ENCODE data around the gene RELT.
A peak's percentile ranks its signal among the peaks of the same experiment; 100 is the strongest.

Gene RELT, protein sequence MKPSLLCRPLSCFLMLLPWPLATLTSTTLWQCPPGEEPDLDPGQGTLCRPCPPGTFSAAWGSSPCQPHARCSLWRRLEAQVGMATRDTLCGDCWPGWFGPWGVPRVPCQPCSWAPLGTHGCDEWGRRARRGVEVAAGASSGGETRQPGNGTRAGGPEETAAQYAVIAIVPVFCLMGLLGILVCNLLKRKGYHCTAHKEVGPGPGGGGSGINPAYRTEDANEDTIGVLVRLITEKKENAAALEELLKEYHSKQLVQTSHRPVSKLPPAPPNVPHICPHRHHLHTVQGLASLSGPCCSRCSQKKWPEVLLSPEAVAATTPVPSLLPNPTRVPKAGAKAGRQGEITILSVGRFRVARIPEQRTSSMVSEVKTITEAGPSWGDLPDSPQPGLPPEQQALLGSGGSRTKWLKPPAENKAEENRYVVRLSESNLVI

DNA sequence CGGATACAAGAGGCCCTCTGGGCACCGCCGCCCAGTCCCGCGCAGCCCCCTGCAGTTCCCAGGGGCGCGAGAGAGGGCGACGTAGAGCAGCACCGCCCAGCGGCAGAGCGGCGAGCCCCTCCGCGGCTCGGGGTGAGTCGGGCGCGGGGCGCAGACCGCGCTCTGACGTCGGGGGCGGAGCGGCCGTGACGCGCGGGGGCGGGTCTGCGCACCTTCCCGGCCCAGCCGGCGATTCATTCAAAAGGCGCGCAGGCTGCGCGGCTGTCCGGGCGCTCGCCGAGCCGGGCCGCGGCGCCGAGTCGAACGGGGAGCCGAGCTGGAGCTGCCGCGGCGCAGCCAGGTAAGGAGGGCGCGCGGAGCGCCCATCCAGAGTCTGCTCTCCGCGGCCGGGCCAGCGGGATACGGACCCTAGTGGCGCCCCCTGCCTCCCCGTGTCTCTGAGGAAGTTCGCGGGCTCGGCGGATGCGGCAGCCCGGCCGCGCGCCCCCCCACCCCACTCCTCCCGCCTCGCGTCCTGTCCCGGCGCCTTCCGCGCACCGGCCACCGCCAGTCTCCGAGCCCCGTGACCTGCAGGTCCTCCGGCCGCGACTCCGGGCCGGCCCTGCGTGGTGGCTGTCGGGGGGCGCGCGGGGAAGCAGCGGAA lies at the start of gene RELT:
TSS of gene RELT (plus strand) at position 240 of the 643 bp plus-strand sequence. CDS start 12,738 bp downstream, outside the sequence.
- peak; percentile 54 for DNase-seq

DNA sequence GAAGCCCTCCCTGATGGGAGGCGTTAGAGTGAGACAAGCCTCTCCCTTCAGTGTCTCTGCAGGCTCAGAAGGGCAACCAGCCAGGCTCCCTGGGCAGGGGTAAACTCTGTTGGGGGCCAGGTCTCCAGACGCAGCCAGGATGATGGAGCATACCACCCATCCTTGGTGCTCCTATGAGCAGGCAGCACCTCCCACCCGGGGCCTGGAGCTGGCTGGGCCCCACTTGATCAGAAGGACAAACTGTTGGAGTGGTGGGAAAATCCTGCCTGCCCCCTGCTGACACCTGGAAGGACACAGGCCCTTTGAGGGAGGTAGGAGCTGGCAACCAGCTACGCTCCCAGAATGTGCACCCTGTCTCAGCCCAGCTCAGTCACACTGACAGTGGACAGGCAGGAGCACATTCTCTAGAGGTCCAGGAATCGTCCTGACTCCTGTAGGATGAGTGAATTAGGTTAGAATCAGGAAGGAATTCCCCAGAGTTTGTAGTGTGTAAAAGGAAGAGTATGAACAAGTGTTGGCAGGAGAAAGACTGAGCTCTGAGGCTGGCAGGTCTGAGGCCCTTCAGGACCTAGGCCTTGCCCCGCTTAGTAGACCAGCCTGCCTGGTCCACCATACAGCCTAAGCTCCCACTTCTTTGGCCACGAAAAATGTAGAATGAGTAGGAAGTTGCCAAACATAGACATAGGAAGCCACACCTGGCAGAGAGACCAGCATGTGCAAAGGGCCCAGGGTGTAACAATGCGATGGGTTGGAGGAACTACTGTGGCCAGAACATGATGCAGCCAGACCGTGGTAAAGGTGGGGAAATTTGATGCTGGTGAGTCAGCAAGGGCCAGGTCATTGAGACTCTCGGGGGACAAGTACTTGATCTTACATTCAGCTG lies 49.0 kb upstream of the RELT start:
- DNase-seq, result no peak

DNA sequence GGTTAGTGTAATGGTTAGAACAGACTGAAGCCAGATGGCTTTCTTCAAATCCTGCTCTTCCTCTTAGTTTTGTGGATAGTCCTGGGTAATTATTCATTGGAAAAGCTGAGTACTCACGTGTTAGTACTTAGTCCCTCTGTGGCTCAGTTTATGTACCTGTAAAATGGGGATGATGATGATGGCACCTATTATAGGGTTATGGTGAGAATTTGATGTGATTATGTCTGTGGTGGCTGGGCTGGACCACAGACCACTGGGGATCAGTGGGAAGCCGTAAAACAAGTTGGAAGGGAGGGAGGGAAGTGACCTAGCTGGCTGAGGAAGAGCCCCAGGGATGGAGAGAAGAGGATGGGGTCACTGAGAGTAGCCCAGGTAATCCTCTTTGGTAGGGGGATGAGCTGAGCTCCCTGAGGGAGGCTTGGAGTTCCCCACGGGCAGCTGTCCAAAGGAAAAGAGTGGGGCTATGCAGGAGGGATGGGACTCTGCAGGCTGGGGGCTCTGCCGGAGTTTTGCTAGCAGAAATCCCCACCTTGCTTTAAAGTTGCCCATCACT lies 48.3 kb upstream of the RELT start:
- DNase-seq, result no peak

DNA sequence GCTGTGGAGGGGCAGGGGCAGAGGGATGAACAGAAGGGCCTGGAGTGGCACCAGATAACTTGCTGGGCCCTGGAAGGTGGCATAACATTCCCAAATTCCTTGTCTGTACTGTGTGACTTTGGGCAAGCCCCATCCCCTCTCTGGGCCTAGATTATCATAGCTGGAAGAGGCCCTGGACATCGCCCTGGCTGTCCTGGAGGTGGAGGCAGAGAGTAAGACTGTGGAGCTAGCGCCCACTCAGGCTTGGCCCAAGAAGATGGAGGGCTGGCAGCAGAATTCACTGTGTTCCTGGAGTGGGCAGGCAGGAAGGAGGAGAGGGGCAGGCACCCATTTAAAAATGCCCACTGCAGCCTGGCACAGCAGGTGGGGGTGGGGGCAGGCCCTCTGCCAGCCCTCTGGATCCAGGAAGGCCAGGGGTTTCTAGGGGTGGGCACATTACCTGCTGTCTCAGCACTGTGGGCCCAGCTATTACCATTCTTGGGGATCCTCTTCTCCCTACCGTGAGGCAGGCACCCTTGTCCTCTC lies 45.6 kb upstream of the RELT start:
- DNase-seq, result no peak

DNA sequence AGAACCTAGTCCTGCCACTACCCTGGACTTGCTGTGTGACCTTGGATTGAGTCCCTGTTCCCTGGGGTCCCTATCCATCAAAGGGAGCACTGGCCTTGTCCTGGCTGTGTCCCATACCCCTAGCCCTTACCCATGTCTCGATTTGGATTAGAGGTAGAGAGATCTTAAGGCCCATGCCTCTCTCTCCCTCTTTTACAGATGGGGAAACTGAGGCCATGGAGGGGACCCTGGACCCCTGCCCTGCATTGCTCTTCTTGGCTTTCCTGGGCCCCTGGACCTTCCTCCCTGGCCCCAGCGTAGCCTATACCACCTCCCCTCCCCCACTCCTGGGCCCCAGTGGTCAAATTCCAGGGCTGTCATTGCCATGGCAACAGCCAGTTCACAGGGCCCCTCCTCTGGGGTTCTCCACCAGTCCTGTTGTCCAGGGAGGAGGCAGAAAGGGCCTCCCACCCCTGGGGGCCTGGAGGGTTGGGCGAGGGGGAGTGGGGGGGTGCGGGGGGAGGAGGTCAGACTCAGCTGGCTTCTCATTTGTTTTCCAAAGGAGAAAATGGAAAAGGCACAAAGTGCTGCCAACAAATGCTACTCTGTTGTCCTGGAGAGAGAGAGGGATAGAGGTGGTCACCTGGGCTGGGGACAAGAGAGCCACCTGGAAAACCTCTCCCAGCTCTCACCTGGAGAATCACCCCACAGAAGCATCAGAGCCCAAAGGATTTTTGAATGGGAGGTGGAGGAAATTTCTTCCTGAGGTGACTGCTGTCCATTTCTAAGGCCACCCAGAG lies 44.9 kb upstream of the RELT start:
- DNase-seq, result no peak

DNA sequence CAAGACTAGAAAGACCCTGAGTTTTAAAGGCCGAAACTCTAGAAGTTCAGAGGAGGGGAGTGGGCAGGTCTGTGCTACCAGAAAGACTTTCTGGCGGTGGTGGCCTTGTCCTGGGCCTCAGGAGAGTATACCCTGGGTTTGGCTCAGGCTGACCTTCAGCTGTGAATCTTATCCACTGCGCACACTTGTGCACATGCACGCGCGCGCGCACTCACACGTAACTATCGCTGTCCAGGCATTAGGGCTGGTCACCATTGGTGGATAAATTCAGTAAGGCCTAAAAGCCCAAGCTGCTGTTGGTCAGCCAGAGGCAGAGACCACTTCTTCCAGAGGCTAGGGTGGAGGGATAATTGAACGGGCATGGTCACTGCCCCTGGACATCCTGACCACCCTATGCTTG lies 43.0 kb upstream of the RELT start:
- no peak for DNase-seq

DNA sequence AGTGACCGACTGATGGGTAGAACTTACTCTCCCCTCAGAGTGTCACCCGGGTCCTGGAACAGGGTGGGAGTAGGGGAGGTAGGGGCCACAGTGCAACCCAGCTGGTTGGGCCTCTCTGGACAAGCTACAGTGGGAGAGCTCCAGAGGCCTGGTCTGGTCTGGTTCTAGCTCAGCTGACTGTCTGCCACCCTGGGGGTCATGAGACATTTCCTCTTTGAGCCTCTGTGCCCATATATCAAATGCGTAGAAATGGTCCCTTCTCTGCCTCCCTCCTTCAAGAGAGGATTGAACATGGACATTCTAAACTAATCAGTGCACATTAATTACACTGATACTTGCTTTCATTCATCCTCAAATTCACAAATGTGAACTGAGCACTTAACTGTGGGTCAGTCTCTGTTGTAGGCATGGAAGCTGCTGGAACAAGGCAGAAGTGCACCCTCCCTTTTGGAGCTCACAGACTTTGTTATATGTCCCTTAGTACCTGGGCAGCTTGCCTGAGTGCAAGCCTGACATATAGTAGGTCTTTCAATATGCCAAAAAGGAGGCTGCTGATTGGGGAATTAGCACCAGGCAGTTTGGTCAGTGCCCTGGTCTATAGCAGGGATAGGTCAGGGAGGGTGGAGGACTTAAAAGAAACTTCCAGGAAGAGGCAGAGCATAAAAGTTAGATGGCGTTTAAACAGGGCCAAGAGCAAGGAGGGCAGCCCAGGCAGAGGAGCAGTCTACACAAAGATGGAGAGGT lies 42.4 kb upstream of the RELT start:
- no peak for DNase-seq

DNA sequence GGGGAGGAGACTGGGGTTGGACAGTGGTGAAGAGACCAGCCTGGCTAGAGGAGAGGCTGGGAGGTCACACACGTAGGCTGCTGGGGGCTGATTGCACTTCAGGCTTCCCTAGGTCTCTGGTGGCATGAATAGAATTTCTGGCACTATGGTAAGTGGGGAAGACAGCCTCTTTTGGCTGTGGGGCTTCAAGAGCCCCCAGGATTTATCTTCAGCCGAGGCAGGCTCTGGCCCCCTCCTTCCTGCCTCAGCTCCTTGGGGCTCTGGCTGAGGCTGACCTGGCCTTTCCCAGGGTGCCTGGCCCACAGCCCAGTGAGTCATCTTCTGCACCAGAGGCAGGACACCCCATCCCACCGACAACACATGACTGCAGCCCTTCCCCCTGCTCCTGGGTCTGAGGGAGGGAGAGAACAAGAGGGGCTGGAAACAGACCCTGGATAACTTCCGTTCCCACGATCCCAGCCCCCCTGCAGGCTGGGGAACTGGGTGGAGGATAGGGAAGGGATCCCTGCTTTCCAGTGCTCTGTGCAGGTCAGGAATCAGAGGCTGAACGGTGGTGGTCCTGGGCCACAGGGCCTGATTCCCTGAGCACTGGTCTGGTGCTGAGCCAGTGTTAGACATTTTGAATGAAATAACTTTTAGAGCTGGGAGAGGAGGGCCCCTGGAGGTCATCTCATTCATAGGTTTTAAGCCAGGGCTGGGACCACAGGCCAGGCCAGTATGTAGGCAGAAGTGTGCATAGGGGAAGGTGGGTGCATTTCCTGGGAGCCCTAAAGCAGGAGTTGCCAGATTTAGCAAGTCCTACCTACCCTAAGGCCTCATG lies 41.6 kb upstream of the RELT start:
- DNase-seq, result no peak

DNA sequence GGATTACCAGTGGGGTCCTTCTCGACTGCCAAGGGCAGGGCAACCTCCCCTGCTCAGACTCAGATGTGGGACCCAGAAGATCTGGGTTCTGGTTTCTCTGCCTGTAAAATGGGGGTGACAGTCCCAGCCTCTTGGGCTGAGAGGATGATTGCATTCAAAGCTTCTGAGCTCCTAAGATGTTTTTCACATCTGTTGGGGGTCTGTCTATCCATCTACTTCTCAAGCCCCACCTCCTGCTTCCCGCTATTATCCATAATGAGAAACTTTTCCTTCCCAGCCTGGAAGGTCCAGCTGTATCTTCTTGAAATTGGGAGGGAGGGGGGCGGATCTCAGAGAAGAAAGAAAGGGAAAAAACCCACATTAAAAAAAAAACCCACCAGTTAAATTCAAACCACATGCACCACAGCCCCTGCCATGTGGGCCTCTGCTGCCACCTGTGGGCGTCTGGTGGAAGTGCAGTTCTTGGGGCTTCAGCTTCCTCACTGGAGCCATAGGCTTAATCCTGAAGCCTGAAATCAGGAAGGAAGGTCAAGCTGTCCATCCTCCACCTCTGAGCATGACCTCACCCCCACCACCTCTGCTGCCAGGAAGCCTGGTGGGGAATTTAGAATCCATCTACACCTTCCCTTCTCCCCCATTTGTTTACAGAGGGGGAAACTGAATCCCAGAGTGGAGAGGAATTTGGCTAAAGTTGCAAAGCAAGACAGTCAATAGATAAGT lies 40.8 kb upstream of the RELT start:
- DNase-seq, result no peak

DNA sequence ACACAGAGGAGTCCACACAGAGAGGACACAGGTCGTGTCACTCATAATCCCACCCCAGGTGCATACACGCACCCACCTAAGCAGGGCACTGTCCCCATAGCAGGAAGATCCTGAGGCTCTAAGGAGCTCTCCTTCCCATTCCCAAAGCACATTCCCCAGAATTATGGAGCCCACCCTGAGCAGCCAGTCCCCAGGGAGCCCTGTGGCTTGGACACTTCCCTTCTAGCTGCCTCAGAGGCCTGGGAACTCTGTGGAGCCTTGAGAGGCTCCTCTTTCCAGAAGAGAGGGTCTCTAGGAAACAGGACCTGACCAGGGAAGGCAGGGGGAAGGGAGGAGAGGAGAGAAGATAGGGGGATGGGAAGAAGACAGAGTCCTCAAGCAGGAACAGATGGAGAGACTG lies 38.4 kb upstream of the RELT start:
- DNase-seq, result no peak

DNA sequence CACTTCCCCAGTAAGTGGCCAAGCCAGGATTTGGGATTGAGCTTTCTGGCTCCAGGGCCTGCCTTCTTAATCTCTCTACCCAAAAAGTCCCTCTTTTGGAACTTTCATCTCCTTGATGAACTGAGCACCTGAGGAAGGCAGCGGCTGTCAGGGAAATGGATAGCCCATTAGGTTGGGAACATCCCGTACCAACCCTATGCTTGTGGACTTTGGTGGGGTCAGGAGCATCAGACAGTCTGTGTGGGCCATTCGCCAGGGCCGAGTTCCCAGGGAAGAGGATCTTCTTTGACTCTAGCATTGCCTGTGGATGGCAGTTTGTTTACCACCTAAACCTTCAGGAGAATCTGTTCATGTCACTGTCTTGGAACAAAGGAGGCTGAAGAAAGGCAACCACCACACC lies 37.9 kb upstream of the RELT start:
- DNase-seq, result no peak

DNA sequence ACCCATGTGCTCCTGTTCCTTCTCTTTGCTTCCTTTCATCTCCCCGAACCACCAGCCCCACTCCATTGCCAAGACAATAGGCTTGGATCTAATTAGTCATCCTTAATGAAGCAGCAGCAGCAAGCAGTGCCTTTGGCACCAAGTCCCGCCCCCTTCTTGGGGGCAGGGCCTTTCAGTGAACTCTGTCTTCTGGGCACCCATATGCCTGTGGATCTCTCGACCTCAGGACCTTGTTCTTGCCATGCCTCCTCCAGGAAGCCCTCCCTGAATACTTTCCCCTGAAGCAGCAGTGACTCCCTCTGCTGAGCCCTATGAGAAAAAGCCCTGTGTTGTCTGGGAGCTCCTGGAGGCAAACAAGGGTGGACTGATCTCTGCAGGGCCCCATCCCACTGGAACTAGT lies 36.0 kb upstream of the RELT start:
- DNase-seq, result no peak

DNA sequence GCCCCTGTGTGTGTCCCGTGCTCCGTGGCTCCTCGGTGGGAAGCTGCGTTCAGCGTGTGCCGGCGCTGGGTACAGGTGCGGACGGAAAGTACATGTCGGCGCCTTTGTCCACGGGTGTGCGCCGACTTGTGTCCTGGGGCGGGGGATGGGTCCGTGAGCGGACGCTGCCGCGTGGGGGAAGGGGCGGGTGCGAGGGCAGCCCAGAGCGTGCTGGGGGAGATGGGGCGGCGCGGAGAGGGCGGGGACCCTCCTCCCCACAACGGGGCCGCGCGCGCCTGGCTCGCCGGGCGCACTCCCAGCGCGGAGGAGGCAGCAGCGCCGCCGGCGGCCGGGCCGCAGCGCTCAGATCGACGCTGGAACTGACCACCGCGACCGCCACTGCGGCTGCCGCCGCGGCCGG lies 33.6 kb upstream of the RELT start:
- DNase-seq, result no peak

DNA sequence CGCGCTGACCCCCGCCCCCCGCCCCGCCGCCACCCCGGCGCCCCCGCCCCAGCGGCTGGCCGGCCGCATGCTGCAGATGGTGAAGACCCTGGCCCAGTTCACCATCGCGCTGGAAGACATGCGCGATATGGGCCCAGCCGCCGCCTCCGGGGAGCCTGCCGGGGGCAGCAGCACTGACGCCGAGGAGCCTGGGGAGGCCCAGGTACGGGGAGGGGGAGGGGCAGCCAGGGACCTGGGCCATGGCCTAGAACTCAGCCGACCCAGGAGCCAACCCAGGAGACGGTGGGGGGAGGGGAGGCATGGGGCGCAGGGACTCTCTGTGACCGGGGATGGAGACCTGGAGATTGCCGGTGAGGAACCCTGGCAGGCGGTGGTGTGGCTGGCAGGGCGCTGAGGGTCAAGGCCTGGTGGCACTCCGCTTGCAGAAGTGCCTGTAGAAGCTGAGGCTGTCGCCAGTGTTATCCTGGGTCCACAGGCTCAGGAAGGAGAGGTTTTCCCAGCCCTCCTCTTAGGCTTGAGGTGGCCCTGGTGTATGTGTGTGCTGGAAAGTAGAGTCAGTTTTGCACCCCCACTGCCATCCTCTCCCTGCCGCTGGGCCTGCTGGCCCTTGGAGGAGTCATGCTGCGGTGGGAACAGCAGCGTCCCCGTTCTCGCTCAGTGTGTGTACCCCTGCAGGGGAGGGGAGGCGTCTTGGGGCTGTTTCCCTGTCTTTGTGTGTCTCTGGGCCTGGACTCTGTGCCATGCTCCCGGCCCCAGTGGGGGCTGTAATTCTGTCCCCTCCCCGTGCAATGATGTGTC lies 32.9 kb upstream of the RELT start:
- no peak for DNase-seq

DNA sequence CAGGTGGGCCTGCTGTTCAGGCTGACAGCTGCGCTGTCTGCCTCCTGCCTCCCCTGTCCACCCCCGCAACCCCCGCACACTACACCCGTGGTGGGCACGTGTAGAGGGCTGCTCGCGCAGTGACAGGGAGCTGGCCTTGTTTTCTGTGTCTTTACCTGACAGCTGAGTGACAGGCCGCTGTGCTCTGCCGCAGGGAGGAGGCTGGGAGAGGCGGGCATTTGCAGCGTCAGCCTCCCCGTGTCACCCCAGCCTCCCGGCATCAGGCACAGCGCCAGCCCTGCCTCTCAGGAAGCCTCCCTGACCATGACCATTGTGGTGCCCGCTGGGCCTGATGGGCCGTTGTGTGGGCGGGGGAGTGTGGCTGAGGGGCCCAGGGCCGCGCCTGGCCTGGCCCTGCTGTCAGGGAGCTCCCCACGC lies 32.0 kb upstream of the RELT start:
- DNase-seq, result no peak

DNA sequence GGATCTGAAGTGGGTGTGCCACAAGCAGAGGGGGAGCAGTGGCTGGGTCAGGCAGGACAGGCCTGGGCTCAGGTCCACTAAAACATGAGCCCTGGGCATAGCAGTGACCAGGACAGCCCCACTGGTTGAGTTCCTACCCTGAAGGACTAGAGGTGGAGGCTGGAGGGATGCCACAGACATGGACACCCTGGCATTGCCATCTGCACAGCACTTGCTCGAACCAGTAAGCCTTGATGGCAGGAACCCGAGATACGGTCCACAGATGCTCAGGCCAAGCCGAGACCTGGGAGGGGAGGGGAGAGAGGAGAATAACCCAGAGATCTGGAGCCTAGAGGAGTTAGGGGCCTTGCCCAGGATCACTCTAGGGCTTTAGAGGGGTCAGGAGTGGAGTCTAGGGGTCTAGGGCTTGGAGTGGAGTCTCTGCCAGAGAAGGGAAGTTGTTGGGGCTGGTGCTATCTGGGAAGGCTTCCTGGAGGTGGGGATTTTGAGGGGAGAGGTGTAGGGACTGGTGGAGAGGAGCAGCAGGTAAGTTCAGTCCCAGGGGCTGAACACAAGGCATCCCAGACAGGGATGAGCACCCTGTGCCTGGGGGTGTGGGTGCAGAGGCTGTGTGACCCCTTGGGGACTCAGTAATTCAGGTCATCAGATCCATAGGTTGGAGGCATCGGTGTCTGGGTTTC lies 30.6 kb upstream of the RELT start:
- DNase-seq, result no peak

DNA sequence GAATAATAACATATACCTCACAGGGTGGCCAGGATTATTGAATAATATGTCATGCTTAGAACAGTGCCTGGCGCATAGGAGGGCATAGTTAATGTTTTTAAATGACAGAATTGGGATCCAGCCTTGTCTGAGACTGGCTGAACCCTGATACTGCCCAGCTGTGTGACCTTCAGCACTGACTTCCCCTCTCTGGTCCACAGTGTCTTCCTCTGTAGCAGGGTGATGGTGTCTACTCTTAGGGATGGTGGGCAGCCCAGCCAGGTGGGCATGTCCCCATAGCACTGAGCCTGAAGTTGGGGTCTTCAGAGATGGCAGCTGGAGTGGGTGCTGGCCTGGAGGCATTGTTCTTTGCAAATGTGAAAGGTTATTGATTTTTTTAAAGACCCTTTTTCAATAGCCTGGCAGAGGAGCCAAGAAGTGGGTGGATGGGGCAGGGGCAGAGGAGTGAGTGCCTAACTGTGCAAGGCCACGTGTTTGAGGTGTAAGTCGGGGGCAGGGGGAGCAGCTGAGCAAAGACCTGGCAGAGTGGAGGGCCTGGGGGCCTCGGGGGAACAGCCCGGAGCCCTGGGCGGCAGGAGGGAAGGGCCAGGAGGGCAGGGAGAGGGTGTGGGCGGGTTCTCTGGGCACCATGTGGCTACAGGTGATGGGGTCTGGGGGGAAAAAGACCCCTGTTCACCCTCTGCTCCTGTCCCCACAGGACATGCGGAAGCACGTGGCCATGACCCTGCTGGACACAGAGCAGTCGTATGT lies 29.8 kb upstream of the RELT start:
- DNase-seq, result no peak

DNA sequence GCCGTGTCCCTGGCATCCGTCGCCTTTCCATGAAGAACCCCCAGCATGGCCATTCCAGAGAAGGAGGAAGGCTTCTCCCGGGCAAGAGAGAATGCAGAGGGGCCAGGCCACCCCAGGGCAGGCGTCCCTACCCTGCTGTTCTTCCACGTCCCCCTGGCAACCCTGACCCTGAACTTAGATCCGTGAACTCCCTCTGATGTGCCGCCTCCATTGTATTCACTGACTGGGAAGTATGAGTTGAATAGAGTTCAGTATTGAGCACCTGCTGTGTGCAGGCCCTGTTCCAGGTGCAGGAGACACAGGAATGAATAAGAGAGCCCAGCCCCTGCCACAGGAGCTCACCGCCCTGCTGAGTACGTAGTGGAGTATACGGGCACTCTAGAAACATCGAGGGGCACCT lies 29.1 kb upstream of the RELT start:
- DNase-seq, result no peak

Data from NCI-H1436 treated with DMSO at 0.1 percent for 48 hours (cell line).